Panc1 (cell line): ENCODE results near the gene ESR2. TPM values are rescaled to one million over a fixed set of nuclear protein-coding genes. Genes with fewer than 3 reads are reported as not detected.
"Not testable (repeated sequence)": the region's sequence is repeated elsewhere in the genome, so short reads cannot be mapped to it uniquely, and the experiment has no call there.

Experiments
- ATAC-seq: fragments of 200-7000 bp; cut with Tn5 transposase; 2 replicates; pipeline ENCODE4 v1.9.1; 2020; ENCODE audit warnings: mild to moderate bottlenecking, moderate library complexity
- BruUV-seq: library from RNA; stranded (reverse); fragments of 400-500 nt; replicated peaks from 2 replicates; lab custom pipeline; 2021; lab: Mats Ljungman, UMichigan
- CTCF ChIA-PET: fragments of 300-600 bp; sonication (Branson Sonifier 250); formaldehyde crosslinking; loops from one replicate; lab custom pipeline; 2022; ENCODE audit warnings: antibody characterized with exemption; lab: Charles Lee
- POLR2A ChIA-PET: fragments of 300-600 bp; sonication (Branson Sonifier 250); formaldehyde crosslinking; loops from one replicate; lab custom pipeline; 2022; ENCODE audit warnings: antibody characterized with exemption; lab: Charles Lee
- DNase-seq: peaks from one replicate; pipeline ENCODE4 v3.0.0-alpha.2; 2010; ENCODE audit warnings: low read depth, low spot score
- H3K27ac ChIP-seq: 2 replicates; pipeline ENCODE4 v1.5.1; 2011; ENCODE audit warnings: mild to moderate bottlenecking, low read length, inconsistent platforms
- H3K27me3 ChIP-seq: fragments of 200-500 bp; sonication (Bioruptor generic); 2 replicates; pipeline ENCODE4 v1.6.0; 2014; ENCODE audit warnings: low read length, inconsistent platforms; ENCODE audit not compliant: control insufficient read depth, insufficient read depth
- H3K36me3 ChIP-seq: fragments of 200-500 bp; sonication (Bioruptor generic); 2 replicates; pipeline ENCODE4 v1.5.1; 2014; ENCODE audit warnings: inconsistent platforms, mild to moderate bottlenecking, low read length, moderate library complexity; ENCODE audit not compliant: control insufficient read depth, insufficient read depth
- H3K4me1 ChIP-seq: 2 replicates; pipeline ENCODE4 v1.5.1; 2011; ENCODE audit warnings: inconsistent platforms, mild to moderate bottlenecking, low read length, moderate library complexity; ENCODE audit not compliant: control insufficient read depth, insufficient read depth
- H3K4me3 ChIP-seq, 2 experiments: 2 replicates each; pipeline ENCODE4 v1.5.1; 2011 to 2012; ENCODE audit warnings: low read depth in 2 of 2, low read length in 2 of 2, mild to moderate bottlenecking in 2 of 2, inconsistent platforms in 1 of 2, moderate library complexity in 1 of 2
- H3K9me3 ChIP-seq: fragments of 200-500 bp; sonication (Bioruptor generic); 2 replicates; pipeline ENCODE4 v1.5.1; 2014; ENCODE audit warnings: low read depth, mild to moderate bottlenecking, inconsistent platforms, low read length, moderate library complexity; ENCODE audit not compliant: control insufficient read depth, insufficient read depth
- POLR2AphosphoS5 ChIP-seq: IDR thresholded peaks from 2 replicates; pipeline ENCODE4 v1.6.1; 2012; ENCODE audit warnings: mild to moderate bottlenecking, low read depth, low read length, moderate library complexity
- SIN3A ChIP-seq: IDR thresholded peaks from 2 replicates; pipeline ENCODE4 v1.6.1; 2012; ENCODE audit warnings: low read depth, mild to moderate bottlenecking, low read length, moderate library complexity, borderline replicate concordance; ENCODE audit not compliant: insufficient read depth
- TCF7L2 ChIP-seq: IDR thresholded peaks from 2 replicates; pipeline ENCODE4 v1.6.1; 2011; ENCODE audit warnings: mild to moderate bottlenecking, low read depth, low read length, inconsistent platforms
- in situ Hi-C: cut with HindIII; loops from 2 replicates; pipeline ENCODE4 v1.10.0; 2016; ENCODE audit warnings: low sequenced_read_pairs, low pct_unique_long_range_greater_than_20kb
- intact Hi-C: fragments of 100-400 bp; cut with micrococcal nuclease; formaldehyde crosslinking; loops from one replicate; pipeline ENCODE4 v1.10.0; 2022; ENCODE audit not compliant: unreplicated experiment
- total RNA-seq: library from RNA; stranded (reverse); gene quantifications from one replicate; pipeline ENCODE4 v1.2.1, GENCODE V29; 2021; ENCODE audit not compliant: unreplicated experiment
- TF ChIP-seq, protein P1 (sequence below), 2 experiments: IDR thresholded peaks; 2 replicates each; pipeline ENCODE4 v1.6.1; 2011 to 2012; ENCODE audit warnings: low read depth in 2 of 2, control low read depth in 1 of 2, low read length in 1 of 2, mild to moderate bottlenecking in 1 of 2, moderate library complexity in 1 of 2; ENCODE audit not compliant: insufficient read depth in 1 of 2
- TF ChIP-seq, protein P2 (sequence below): fragments of 450-650 bp; IDR thresholded peaks from 2 replicates; pipeline ENCODE4 v1.5.1; 2017; ENCODE audit warnings: mild to moderate bottlenecking

Gene ESR2
- total RNA-seq, 1 experiment from 2014 or later, result not detected

DNA sequence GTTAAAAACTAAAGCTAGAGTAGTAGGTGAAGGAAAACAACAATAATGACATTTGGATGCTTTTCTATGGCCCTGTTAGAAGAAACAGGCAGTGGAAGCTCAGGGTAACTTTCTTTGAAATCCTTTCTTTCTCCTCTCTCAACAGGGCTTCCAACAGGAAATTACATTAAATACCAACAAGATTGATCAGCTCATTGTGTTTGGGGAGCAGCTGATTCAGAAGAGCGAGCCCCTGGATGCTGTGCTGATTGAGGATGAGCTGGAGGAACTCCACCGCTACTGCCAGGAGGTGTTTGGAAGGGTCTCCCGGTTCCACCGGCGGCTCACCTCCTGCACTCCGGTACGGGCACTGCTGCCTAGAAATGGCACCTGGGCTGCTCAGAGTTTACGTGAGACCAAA, 81.5 kb downstream of the ESR2 start:
- no TSS peak for BruUV-seq

DNA sequence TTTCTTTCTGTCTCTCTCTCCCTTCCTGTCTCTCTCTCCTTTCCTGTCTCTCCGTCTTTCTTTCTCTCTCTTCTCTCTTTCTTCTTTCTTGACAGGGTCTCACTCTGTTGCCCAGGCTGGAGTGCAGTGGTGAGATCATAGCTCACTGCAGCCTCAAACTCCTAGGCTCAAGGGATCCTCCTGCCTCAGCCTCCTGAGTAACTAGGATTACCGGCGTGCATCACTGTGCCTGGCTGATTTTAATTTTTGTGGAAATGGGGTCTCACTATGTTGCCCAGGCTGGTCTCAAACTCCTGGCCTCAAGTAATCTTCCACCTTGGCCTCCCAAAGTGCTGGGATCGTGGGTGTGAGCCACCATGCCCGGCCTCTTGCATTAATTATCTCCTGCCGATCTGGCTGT, 83.3 kb downstream of the ESR2 start:
- CTCF ChIA-PET, in situ Hi-C loops, ATAC-seq, intact Hi-C loops, H3K27ac ChIP-seq, H3K9me3 ChIP-seq, BruUV-seq, POLR2A ChIA-PET, H3K27me3 ChIP-seq, H3K4me3 ChIP-seq, H3K36me3 ChIP-seq, DNase-seq, H3K4me1 ChIP-seq: not testable (repeated sequence)

More for the DNA sequence above, 81.5 kb downstream of the ESR2 start:
- in situ Hi-C loops, result no loop called here
- TF ChIP-seq, protein P1, sequence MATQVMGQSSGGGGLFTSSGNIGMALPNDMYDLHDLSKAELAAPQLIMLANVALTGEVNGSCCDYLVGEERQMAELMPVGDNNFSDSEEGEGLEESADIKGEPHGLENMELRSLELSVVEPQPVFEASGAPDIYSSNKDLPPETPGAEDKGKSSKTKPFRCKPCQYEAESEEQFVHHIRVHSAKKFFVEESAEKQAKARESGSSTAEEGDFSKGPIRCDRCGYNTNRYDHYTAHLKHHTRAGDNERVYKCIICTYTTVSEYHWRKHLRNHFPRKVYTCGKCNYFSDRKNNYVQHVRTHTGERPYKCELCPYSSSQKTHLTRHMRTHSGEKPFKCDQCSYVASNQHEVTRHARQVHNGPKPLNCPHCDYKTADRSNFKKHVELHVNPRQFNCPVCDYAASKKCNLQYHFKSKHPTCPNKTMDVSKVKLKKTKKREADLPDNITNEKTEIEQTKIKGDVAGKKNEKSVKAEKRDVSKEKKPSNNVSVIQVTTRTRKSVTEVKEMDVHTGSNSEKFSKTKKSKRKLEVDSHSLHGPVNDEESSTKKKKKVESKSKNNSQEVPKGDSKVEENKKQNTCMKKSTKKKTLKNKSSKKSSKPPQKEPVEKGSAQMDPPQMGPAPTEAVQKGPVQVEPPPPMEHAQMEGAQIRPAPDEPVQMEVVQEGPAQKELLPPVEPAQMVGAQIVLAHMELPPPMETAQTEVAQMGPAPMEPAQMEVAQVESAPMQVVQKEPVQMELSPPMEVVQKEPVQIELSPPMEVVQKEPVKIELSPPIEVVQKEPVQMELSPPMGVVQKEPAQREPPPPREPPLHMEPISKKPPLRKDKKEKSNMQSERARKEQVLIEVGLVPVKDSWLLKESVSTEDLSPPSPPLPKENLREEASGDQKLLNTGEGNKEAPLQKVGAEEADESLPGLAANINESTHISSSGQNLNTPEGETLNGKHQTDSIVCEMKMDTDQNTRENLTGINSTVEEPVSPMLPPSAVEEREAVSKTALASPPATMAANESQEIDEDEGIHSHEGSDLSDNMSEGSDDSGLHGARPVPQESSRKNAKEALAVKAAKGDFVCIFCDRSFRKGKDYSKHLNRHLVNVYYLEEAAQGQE (IDR thresholded peaks at IDR 0.05; ENCODE audit: insufficient read depth in 1 of 2, low read depth in 2 of 2, low read length in 1 of 2), result no peak
- TF ChIP-seq TCF7L2 (no peak), POLR2AphosphoS5 (no peak), SIN3A (no peak)
- TF ChIP-seq, protein P2, sequence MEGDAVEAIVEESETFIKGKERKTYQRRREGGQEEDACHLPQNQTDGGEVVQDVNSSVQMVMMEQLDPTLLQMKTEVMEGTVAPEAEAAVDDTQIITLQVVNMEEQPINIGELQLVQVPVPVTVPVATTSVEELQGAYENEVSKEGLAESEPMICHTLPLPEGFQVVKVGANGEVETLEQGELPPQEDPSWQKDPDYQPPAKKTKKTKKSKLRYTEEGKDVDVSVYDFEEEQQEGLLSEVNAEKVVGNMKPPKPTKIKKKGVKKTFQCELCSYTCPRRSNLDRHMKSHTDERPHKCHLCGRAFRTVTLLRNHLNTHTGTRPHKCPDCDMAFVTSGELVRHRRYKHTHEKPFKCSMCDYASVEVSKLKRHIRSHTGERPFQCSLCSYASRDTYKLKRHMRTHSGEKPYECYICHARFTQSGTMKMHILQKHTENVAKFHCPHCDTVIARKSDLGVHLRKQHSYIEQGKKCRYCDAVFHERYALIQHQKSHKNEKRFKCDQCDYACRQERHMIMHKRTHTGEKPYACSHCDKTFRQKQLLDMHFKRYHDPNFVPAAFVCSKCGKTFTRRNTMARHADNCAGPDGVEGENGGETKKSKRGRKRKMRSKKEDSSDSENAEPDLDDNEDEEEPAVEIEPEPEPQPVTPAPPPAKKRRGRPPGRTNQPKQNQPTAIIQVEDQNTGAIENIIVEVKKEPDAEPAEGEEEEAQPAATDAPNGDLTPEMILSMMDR, result no peak
- Histone ChIP-seq H3K27ac (no peak overlapping the region), H3K4me1 (no peaks in the 10 kb centered on the region), H3K36me3 (no peaks in the 10 kb centered on the region; the same call in 1 of the 2 replicates), H3K9me3 (no peaks in the 10 kb centered on the region), H3K27me3 (no peaks in the 10 kb centered on the region), H3K4me3 (no peak overlapping the region)
- DNase-seq (no peak), ATAC-seq (no peak)
- intact Hi-C loops, result no loop called here
- ChIA-PET CTCF (no interaction called here), POLR2A (no interaction called here)

DNA sequence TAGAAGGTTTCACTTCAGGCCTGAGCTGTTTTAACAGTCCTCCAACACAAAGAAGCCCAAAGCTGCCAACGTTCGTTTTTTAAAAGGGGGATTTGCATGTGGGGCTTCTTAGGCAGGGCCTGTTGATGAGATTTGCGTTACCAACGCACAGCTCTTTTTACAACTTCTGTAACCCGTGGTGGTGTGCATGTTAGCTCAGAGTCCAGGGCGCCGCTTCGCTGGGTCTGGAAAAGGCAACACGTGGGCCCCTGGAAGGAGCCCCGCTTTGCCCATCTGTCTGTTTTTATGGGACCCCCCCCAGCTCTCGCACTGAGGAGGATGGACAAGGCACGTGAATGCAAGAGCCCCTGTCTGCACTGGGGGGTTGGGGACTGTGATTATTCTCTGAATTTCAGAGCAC, 84.0 kb downstream of the ESR2 start:
- POLR2A ChIA-PET, result no interaction called here
- no peaks in the 10 kb centered on the region for H3K9me3 ChIP-seq
- CTCF ChIA-PET, result no interaction called here
- H3K36me3 ChIP-seq, result no peaks in the 10 kb centered on the region
- BruUV-seq, result no TSS peak
- no peaks in the 10 kb centered on the region for H3K27me3 ChIP-seq
- H3K27ac ChIP-seq, result no peak overlapping the region
- no peak for DNase-seq
- ATAC-seq, result no peak
- TF ChIP-seq, protein P2, result no peak
- TF ChIP-seq SIN3A, result no peak
- TF ChIP-seq, protein P1 (IDR thresholded peaks at IDR 0.05; ENCODE audit: insufficient read depth in 1 of 2, low read depth in 2 of 2, low read length in 1 of 2), result no peak
- TF ChIP-seq TCF7L2, result no peak
- TF ChIP-seq POLR2AphosphoS5, result no peak
- no peak overlapping the region for H3K4me3 ChIP-seq
- in situ Hi-C loops (no loop called here), intact Hi-C loops (no loop called here)
- no peaks in the 10 kb centered on the region for H3K4me1 ChIP-seq
